Measurements from ENCODE around the gene ROBO1.

ROBO1 gene

GRCh38 chr3:78632925-78633553 is 1134.8 kb downstream of the ROBO1 start:
- TF ChIP-seq POLR2A (IDR thresholded peaks at IDR 0.05; ENCODE audit: low read length) (no peak), GATA1 (IDR thresholded peaks at IDR 0.05; ENCODE audit: low read depth, low read length) (no peak)
- DNase-seq: no peak

GRCh38 chr3:78629544-78629943 is 1138.3 kb downstream of the ROBO1 start:
- TF ChIP-seq GATA1 (IDR thresholded peaks at IDR 0.05; ENCODE audit: low read depth, low read length): no peak
- TF ChIP-seq POLR2A (IDR thresholded peaks at IDR 0.05; ENCODE audit: low read length): no peak
- no peak for DNase-seq

- no peak for DNase-seq
- TF ChIP-seq POLR2A (IDR thresholded peaks at IDR 0.05; ENCODE audit: low read length) (no peak), GATA1 (IDR thresholded peaks at IDR 0.05; ENCODE audit: low read depth, low read length) (no peak)
Observed at GRCh38 chr3:78621061-78621716, 1146.6 kb downstream of the ROBO1 start.

- DNase-seq: no peak
Observed at GRCh38 chr3:78614486-78614885, 1153.3 kb downstream of the ROBO1 start.

GRCh38 chr3:78613421-78613879 is 1154.3 kb downstream of the ROBO1 start:
- TF ChIP-seq GATA1 (IDR thresholded peaks at IDR 0.05; ENCODE audit: low read depth, low read length) (no peak), POLR2A (IDR thresholded peaks at IDR 0.05; ENCODE audit: low read length) (no peak)
- DNase-seq: no peak

More at GRCh38 chr3:78614486-78614885, 1153.3 kb downstream of the ROBO1 start:
- no peak for TF ChIP-seq GATA1 (IDR thresholded peaks at IDR 0.05; ENCODE audit: low read depth, low read length)
- TF ChIP-seq POLR2A (IDR thresholded peaks at IDR 0.05; ENCODE audit: low read length): no peak

- no peak for DNase-seq
Observed at GRCh38 chr3:78611278-78611677, 1156.5 kb downstream of the ROBO1 start.

GRCh38 chr3:78610462-78611125 is 1157.2 kb downstream of the ROBO1 start:
- TF ChIP-seq GATA1 (IDR thresholded peaks at IDR 0.05; ENCODE audit: low read depth, low read length): no peak
- TF ChIP-seq POLR2A (IDR thresholded peaks at IDR 0.05; ENCODE audit: low read length): no peak

More at GRCh38 chr3:78611278-78611677, 1156.5 kb downstream of the ROBO1 start:
- no peak for TF ChIP-seq POLR2A (IDR thresholded peaks at IDR 0.05; ENCODE audit: low read length)
- no peak for TF ChIP-seq GATA1 (IDR thresholded peaks at IDR 0.05; ENCODE audit: low read depth, low read length)

GRCh38 chr3:78606756-78607155 is 1161.0 kb downstream of the ROBO1 start:
- no peak for DNase-seq
- TF ChIP-seq POLR2A (IDR thresholded peaks at IDR 0.05; ENCODE audit: low read length): no peak
- TF ChIP-seq GATA1 (IDR thresholded peaks at IDR 0.05; ENCODE audit: low read depth, low read length): no peak

More at GRCh38 chr3:78610462-78611125, 1157.2 kb downstream of the ROBO1 start:
- DNase-seq: no peak

GRCh38 chr3:78605178-78605577 is 1162.6 kb downstream of the ROBO1 start:
- no peak for DNase-seq

GRCh38 chr3:78604341-78604740 is 1163.5 kb downstream of the ROBO1 start:
- TF ChIP-seq GATA1 (IDR thresholded peaks at IDR 0.05; ENCODE audit: low read depth, low read length) (no peak), POLR2A (IDR thresholded peaks at IDR 0.05; ENCODE audit: low read length) (no peak)
- DNase-seq: no peak

More at GRCh38 chr3:78605178-78605577, 1162.6 kb downstream of the ROBO1 start:
- no peak for TF ChIP-seq POLR2A (IDR thresholded peaks at IDR 0.05; ENCODE audit: low read length)
- no peak for TF ChIP-seq GATA1 (IDR thresholded peaks at IDR 0.05; ENCODE audit: low read depth, low read length)

GRCh38 chr3:78601249-78601648 is 1166.5 kb downstream of the ROBO1 start:
- no peak for DNase-seq
- no peak for TF ChIP-seq POLR2A (IDR thresholded peaks at IDR 0.05; ENCODE audit: low read length)
- TF ChIP-seq GATA1 (IDR thresholded peaks at IDR 0.05; ENCODE audit: low read depth, low read length): no peak

- DNase-seq: no peak
- TF ChIP-seq GATA1 (IDR thresholded peaks at IDR 0.05; ENCODE audit: low read depth, low read length): no peak
- TF ChIP-seq POLR2A (IDR thresholded peaks at IDR 0.05; ENCODE audit: low read length): no peak
Observed at GRCh38 chr3:78589778-78590177, 1178.0 kb downstream of the ROBO1 start.

- no peak for DNase-seq
- TF ChIP-seq POLR2A (IDR thresholded peaks at IDR 0.05; ENCODE audit: low read length): no peak
- no peak for TF ChIP-seq GATA1 (IDR thresholded peaks at IDR 0.05; ENCODE audit: low read depth, low read length)
Observed at GRCh38 chr3:78588906-78589621, 1178.7 kb downstream of the ROBO1 start.

- no peak for DNase-seq
- TF ChIP-seq GATA1 (IDR thresholded peaks at IDR 0.05; ENCODE audit: low read depth, low read length) (no peak), POLR2A (IDR thresholded peaks at IDR 0.05; ENCODE audit: low read length) (no peak)
Observed at GRCh38 chr3:78580681-78581080, 1187.1 kb downstream of the ROBO1 start.
